T-helper 1 cell treated with Interleukin-12 subunit alpha and Interleukin-12 subunit beta and Interleukin-4 antibody, amounts not matched to agents 30 μg/mL and 1 μg/mL, for 36 hours (primary cell): ENCODE results near the gene KMT5C.
A peak's percentile ranks its signal among the peaks of the same experiment; 100 is the strongest.

Experiments
- H3K27ac Mint-ChIP-seq: one replicate; pipeline ENCODE4 v1.8.0; 2021; ENCODE audit warnings: mild to moderate bottlenecking, mixed read lengths
- H3K27me3 Mint-ChIP-seq: one replicate; pipeline ENCODE4 v1.8.0; 2021; ENCODE audit warnings: low read depth, mixed read lengths
- H3K36me3 Mint-ChIP-seq: one replicate; pipeline ENCODE4 v1.8.0; 2021; ENCODE audit warnings: low read depth, mixed read lengths
- H3K4me1 Mint-ChIP-seq: one replicate; pipeline ENCODE4 v1.8.0; 2021; ENCODE audit warnings: low read depth, mixed read lengths
- H3K4me3 Mint-ChIP-seq: one replicate; pipeline ENCODE4 v1.8.0; 2021; ENCODE audit warnings: mild to moderate bottlenecking, moderate library complexity, mixed read lengths
- H3K9me3 Mint-ChIP-seq: one replicate; pipeline ENCODE4 v1.8.0; 2021; ENCODE audit warnings: mixed read lengths

The KMT5C gene

DNA sequence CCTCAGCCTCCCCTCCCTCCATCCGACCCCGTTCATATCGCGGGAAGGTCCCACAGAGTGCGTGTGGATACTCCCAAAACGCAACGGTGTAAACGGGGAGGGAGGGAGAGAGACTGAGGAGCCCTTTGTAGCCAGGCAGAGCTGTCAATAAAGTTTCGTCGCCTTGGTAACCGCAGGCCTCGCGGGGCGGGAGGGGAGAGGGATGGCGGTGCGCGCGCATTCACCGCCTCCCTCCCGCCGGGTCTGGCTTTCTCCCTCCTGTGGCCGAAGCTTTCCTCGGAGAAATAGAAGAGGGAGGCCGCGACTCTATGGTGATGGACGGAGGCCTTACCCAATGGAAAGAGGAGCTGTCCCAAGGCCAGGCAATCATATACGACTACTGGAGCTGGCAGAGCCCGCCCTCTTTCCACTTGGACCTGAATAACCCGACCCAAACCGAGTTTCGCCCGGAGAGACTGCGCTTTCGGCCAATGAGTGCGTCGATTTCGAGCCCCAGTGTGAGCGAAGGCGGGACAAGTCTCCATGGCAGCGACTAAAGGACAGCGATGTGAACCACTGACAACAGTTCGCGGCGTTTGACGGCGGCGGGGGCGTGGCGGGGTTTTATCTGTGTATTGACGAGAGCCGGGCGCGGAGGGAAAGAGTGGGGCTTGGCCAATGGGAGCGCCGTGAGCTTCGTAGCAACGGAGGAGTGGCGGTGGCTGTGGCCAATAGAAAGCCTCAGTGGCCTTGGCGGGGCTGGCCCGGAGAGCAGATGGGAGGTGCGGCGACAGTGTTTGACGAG is at the start of gene KMT5C:
KMT5C (plus strand) TSS at position 772 of the 784 bp plus-strand sequence. CDS start 2,061 bp downstream, outside the sequence.
- peaks cover 5% of the 10 kb centered on the region for H3K36me3 Mint-ChIP-seq
- peak within 1 kb of the TSS; percentile 94 for H3K4me3 Mint-ChIP-seq
- H3K4me1 Mint-ChIP-seq, result peaks cover 14% of the 10 kb centered on the region
- H3K9me3 Mint-ChIP-seq, result no peaks in the 10 kb centered on the region
- H3K27ac Mint-ChIP-seq, result peak within 1 kb of the TSS; percentile 95
- H3K27me3 Mint-ChIP-seq, result peaks cover 11% of the 10 kb centered on the region

DNA sequence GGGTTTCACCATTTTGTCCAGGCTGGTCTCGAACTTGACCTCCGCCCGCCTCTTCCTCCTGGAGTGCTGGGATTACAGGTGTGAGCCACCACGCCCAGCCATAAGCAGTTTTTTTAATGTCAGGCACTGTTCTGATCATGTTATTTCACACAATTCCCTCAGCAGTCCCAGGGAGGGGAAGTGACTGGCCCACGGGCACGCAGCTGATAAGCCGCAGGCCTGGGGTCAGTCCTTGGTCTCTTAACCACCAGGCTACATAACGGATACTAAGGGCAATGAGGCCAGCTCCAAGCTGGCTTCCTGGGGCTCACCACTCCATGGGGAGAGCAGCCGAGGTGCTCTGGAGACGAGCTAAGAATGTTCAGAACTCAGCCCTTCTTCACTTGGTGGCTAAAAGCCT is 42.4 kb upstream of the KMT5C start:
- H3K36me3 Mint-ChIP-seq, result no peaks in the 10 kb centered on the region
- no peaks in the 10 kb centered on the region for H3K9me3 Mint-ChIP-seq
- H3K4me3 Mint-ChIP-seq, result no peak overlapping the region
- H3K27me3 Mint-ChIP-seq, result no peaks in the 10 kb centered on the region
- peaks cover 6% of the 10 kb centered on the region for H3K4me1 Mint-ChIP-seq
- no peak overlapping the region for H3K27ac Mint-ChIP-seq

DNA sequence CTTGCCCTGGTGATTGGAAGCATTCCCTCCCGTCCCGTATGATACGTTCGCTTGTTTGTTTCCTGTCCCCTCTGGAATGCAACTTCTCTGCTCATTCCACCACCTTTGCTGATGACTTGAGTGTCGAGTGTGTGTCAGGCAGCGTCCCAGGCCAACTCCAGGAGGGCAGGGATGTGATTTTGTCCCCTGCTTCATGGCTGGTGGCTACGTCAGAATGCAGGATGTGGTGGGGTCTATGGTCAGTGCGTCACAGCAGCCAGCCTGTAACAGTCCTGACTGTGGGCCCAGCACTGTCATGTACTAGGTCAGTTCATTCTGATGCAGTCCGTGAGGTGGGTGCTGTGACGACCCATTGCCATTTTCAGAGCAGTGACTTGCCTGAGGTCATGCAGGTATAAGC is 39.7 kb upstream of the KMT5C start:
- H3K4me3 Mint-ChIP-seq, result no peak overlapping the region
- H3K27me3 Mint-ChIP-seq, result no peaks in the 10 kb centered on the region
- no peak overlapping the region for H3K27ac Mint-ChIP-seq

DNA sequence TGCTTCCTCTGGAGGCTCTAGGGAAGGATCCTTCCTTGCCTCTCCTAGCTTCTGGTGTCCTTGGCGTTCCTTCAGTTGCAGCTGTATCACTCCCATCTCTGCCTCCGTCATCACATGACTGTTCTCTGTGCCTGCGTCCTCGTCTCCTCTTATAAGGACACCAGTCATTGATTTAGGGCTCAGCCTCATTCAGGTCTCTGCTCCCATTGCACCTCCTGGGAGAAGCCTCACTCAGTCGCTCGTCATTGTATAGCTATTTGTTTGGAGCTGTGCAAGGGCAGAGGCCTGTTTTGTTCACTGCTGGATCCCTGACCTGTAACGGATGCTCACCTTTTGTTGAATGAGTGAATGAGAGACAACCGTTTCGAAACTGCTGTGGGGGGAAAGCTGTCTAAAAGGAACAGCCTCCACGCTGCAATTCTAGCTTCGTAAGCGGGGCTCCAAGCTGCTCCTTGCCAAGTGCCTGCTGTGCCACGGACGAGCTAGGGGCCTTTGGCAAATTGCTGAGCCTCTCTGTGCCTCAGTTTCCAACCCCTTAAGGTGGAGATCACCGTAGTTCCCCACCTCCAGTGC is 38.7 kb upstream of the KMT5C start:
- H3K27ac Mint-ChIP-seq, result no peak overlapping the region
- H3K36me3 Mint-ChIP-seq, result peaks cover 2% of the 10 kb centered on the region
- peaks cover 8% of the 10 kb centered on the region for H3K4me1 Mint-ChIP-seq
- H3K4me3 Mint-ChIP-seq, result peak overlapping the region; percentile 96
- H3K27me3 Mint-ChIP-seq, result no peaks in the 10 kb centered on the region
- H3K9me3 Mint-ChIP-seq, result no peaks in the 10 kb centered on the region

More for the DNA sequence above, 39.7 kb upstream of the KMT5C start:
- Mint-ChIP-seq H3K4me1 (peaks cover 6% of the 10 kb centered on the region), H3K36me3 (no peaks in the 10 kb centered on the region), H3K9me3 (no peaks in the 10 kb centered on the region)

DNA sequence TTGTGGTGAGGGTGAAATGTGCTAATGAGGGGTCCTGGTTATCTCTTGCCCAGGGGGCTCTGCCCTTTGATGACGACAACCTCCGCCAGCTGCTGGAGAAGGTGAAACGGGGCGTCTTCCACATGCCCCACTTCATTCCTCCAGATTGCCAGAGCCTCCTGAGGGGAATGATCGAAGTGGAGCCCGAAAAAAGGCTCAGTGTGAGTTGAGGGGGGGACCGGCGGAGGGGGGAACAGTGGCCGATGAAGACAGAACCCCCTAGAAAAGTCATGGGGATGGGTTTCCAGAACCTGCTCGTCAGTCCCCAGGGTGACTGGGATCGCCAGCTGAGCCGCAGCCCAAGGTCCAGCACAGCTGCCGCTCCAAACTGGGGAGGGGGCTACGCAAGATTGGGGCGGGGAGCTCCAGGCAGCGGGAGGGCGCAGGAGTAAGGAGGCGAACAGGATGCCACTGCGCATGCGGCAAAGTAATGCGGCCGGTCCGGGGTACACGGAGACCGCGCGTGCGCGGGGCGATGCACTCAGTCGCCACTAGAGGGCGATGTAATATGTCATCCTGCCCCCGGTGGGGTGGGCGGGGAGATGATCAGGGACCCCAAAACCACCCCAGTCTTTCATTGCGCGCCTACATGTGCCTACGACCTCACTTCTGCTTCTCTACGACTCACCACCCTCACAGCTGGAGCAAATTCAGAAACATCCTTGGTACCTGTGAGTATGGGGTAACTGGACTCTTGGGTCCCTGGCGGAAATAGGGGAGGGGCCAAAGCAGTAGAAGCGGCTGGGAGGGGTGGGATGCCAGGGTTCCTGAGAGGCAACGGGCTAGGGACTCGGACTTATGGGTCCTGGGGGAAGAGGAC is 38.0 kb upstream of the KMT5C start:
- H3K27ac Mint-ChIP-seq, result peak overlapping the region; percentile 95
- H3K4me1 Mint-ChIP-seq, result peaks cover 8% of the 10 kb centered on the region
- H3K4me3 Mint-ChIP-seq, result peak overlapping the region; percentile 96
- no peaks in the 10 kb centered on the region for H3K27me3 Mint-ChIP-seq
- H3K9me3 Mint-ChIP-seq, result no peaks in the 10 kb centered on the region
- H3K36me3 Mint-ChIP-seq, result peaks cover 2% of the 10 kb centered on the region

DNA sequence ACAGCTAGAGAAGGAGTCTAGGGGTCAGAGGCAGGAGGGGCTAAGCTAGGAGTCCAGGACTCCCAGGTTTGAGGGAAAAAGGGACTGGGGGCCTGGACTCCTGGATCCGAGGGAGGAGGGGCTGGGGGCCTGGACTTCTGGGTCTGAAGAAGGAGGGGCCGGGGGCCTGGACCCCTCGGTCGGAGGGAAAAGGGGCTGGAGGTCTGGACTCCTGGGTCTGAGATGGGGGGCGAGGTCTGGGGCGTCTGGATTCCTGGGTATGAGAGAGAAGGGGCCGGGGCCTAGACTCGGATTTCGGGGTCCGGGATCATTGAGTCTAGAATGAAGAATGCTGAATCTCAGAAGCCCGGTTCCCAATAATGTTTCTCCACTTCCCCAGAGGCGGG is 37.4 kb upstream of the KMT5C start:
- H3K4me1 Mint-ChIP-seq, result peaks cover 8% of the 10 kb centered on the region
- H3K36me3 Mint-ChIP-seq, result peaks cover 6% of the 10 kb centered on the region
- peak overlapping the region; percentile 96 for H3K4me3 Mint-ChIP-seq
- no peaks in the 10 kb centered on the region for H3K27me3 Mint-ChIP-seq
- no peaks in the 10 kb centered on the region for H3K9me3 Mint-ChIP-seq
- H3K27ac Mint-ChIP-seq, result peak overlapping the region; percentile 95

DNA sequence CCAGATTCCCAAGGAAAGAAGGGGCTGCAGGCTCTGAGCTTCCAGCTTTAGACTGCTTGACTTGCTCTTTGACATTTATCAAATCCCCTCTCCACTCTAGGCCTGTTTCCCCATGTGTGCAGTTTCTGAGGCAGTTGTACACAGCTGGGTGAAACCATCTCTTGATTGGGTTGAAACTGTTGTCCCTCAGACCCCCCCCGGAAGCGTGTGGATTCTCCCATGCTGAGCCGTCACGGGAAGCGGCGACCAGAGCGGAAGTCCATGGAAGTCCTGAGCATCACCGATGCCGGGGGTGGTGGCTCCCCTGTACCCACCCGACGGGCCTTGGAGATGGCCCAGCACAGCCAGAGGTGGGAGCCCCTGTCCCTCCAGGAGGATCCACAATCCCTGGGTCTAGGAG is 36.2 kb upstream of the KMT5C start:
- Mint-ChIP-seq H3K36me3 (peaks cover 6% of the 10 kb centered on the region), H3K27ac (no peak overlapping the region), H3K4me1 (peaks cover 8% of the 10 kb centered on the region), H3K9me3 (no peaks in the 10 kb centered on the region), H3K27me3 (no peaks in the 10 kb centered on the region), H3K4me3 (no peak overlapping the region)

DNA sequence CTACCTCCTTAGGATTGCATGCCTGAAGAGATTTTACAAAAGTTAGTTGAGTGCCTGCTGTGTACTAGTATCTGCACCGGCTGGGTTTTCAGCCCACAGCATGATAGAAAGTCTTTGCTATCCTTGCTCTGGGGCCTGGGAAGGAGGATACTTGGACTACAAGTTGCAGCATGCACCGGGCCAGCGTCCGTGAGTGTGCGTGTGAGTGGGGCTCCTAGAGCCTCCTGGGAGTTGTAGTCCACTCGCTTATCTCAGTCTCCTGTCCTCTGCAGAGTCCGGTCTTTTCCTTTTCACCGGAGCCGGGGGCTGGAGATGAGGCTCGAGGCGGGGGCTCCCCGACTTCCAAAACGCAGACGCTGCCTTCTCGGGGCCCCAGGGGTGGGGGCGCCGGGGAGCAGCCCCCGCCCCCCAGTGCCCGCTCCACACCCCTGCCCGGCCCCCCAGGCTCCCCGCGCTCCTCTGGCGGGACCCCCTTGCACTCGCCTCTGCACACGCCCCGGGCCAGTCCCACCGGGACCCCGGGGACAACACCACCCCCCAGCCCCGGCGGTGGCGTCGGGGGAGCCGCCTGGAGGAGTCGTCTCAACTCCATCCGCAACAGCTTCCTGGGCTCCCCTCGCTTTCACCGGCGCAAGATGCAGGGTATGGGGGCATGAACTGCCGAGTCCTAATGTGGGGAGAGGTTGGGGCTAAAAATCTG is 35.2 kb upstream of the KMT5C start:
- Mint-ChIP-seq H3K4me1 (peaks cover 8% of the 10 kb centered on the region), H3K36me3 (peaks cover 6% of the 10 kb centered on the region), H3K27ac (no peak overlapping the region), H3K27me3 (no peaks in the 10 kb centered on the region), H3K4me3 (no peak overlapping the region), H3K9me3 (no peaks in the 10 kb centered on the region)

DNA sequence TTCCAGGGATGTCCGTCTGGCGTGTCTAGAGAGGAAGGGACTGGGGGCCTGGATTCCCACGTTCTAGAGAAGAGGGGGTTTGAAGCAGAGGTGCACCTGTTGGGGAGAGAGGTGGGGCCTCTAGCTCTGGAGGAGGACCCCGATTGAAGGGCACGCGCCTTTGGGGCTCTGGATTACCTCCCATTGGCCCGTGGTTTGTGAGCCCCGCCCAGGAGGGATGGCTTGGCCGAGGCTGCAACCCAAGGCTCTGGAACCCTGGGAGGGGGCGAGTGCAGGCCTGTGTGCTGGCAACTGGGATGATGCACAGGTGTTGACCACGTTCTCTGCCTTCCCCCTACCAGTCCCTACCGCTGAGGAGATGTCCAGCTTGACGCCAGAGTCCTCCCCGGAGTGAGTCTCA is 34.7 kb upstream of the KMT5C start:
- H3K4me3 Mint-ChIP-seq, result no peak overlapping the region
- H3K27ac Mint-ChIP-seq, result no peak overlapping the region
- no peaks in the 10 kb centered on the region for H3K9me3 Mint-ChIP-seq
- H3K4me1 Mint-ChIP-seq, result peaks cover 8% of the 10 kb centered on the region
- no peaks in the 10 kb centered on the region for H3K27me3 Mint-ChIP-seq
- peaks cover 6% of the 10 kb centered on the region for H3K36me3 Mint-ChIP-seq

DNA sequence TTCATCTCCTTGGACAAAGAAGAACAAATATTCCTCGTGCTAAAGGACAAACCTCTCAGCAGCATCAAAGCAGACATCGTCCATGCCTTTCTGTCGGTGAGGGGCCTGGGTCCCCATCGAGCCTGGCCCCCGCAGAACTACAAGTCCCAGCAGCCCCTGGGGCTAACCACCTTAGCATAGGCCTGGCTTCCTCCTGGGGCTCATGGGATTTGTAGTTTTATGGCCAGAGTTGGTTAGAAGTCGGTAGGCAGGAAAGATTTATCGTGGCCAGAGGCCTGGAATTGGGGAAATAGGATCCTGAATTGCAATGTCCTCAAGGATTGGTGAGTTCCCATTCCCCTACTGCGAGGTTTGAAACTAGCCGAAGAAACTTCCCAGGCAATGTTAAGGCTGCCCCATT is 34.2 kb upstream of the KMT5C start:
- Mint-ChIP-seq H3K4me1 (peaks cover 8% of the 10 kb centered on the region), H3K36me3 (peaks cover 6% of the 10 kb centered on the region), H3K27me3 (no peaks in the 10 kb centered on the region), H3K4me3 (no peak overlapping the region), H3K9me3 (no peaks in the 10 kb centered on the region), H3K27ac (peak overlapping the region; percentile 59)

DNA sequence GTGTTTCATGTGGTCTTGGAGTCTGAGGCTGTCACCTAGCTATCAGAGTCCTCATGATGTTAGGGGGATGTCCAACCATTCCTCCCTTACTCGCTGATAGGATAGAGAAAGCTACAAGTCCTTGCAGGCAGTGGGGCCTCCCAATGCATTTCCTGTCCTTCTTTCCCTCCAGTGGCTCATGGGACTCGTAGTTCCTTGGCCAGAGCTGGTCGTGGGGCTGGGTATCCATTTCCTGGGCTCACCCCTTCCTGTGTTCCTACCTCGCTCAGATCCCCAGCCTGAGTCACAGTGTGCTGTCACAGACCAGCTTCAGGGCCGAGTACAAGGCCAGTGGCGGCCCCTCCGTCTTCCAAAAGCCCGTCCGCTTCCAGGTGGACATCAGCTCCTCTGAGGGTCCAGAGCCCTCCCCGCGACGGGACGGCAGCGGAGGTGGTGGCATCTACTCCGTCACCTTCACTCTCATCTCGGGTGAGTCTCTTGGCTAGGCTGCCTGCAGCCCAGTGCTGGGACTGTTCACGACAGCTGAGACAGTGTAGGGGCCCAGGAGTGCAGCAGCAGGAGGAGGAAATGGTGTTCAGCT is 33.6 kb upstream of the KMT5C start:
- Mint-ChIP-seq H3K4me3 (no peak overlapping the region), H3K27me3 (no peaks in the 10 kb centered on the region), H3K36me3 (peaks cover 6% of the 10 kb centered on the region), H3K27ac (no peak overlapping the region), H3K4me1 (peaks cover 8% of the 10 kb centered on the region), H3K9me3 (no peaks in the 10 kb centered on the region)

DNA sequence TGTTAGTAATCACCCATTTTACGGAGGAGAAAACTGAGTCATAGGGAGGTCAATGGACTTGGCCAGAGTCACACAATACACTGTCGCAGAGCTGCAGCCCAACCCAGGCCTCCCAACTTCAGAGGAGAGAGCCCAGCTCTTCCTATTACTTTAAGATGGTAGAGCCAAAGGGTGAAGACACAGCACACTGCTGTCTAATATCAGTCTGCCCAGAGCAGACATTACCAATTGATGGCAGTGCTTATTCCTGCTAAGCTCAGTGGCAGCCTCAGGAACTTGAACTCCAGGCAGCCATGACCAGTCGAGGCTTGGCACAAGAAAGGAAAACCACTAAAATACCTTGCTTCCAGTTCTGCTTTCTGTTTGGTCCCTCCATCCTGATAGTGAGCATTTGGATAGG is 33.0 kb upstream of the KMT5C start:
- Mint-ChIP-seq H3K4me1 (peaks cover 6% of the 10 kb centered on the region), H3K27ac (no peak overlapping the region)

DNA sequence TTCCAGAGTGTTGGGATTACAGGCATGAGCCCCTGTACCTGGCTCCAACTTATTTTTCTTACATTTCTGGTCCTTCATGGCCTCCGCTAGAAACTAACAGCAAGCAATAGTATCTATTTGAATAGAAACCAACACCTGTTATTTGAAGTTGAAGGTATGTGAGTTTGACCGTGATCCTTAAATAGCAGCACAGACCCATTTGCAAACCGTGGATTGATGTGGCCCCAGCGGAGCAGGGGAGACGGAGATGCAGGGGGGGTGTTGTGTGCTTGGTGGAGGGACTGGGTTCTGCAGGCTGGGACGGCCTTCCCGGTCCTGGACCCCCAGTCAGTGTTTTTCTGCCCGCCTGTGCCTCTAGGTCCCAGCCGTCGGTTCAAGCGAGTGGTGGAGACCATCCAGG is 31.4 kb upstream of the KMT5C start:
- Mint-ChIP-seq H3K4me1 (peaks cover 2% of the 10 kb centered on the region), H3K27ac (no peak overlapping the region), H3K9me3 (no peaks in the 10 kb centered on the region), H3K27me3 (no peaks in the 10 kb centered on the region), H3K36me3 (peaks cover 6% of the 10 kb centered on the region), H3K4me3 (no peak overlapping the region)

More for the DNA sequence above, 33.0 kb upstream of the KMT5C start:
- H3K27me3 Mint-ChIP-seq, result no peaks in the 10 kb centered on the region
- H3K9me3 Mint-ChIP-seq, result no peaks in the 10 kb centered on the region
- H3K36me3 Mint-ChIP-seq, result peaks cover 6% of the 10 kb centered on the region
- H3K4me3 Mint-ChIP-seq, result no peak overlapping the region

DNA sequence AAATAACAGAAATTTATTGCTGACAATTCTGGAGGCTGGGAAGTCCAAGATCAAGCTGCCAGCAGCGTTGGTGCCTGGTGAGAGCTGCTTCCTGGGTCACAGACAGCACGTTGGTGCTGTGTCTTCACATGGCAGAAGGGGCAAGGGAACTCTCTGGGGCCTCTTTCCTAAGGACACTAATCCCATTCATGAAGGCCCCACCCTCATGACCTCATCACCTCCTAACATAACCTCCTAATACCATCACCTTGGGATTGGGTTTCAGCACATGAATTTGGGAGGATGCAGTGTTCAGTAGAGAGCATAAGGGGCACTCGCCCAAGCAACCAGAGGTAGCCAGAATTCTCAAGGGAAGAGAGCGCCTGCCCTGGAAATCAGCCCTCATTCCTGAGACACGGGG is 30.2 kb upstream of the KMT5C start:
- no peak overlapping the region for H3K4me3 Mint-ChIP-seq

More for the DNA sequence above, 30.2 kb upstream of the KMT5C start:
- H3K36me3 Mint-ChIP-seq, result peaks cover 6% of the 10 kb centered on the region
- H3K27me3 Mint-ChIP-seq, result no peaks in the 10 kb centered on the region
- H3K4me1 Mint-ChIP-seq, result peaks cover 2% of the 10 kb centered on the region
- no peak overlapping the region for H3K27ac Mint-ChIP-seq
- H3K9me3 Mint-ChIP-seq, result no peaks in the 10 kb centered on the region
